Stimulated activated CD8-positive, alpha-beta memory T cell treated with anti-CD3 and anti-CD28 coated beads, Interleukin-4, amount 100 ng/mL, for 48 hours (primary cell): Measurements from ENCODE around the gene PRG3.

Source experiments
- DNase-seq: peaks from one replicate; pipeline ENCODE4 v3.0.0-alpha.2; 2020

Gene PRG3

DNA sequence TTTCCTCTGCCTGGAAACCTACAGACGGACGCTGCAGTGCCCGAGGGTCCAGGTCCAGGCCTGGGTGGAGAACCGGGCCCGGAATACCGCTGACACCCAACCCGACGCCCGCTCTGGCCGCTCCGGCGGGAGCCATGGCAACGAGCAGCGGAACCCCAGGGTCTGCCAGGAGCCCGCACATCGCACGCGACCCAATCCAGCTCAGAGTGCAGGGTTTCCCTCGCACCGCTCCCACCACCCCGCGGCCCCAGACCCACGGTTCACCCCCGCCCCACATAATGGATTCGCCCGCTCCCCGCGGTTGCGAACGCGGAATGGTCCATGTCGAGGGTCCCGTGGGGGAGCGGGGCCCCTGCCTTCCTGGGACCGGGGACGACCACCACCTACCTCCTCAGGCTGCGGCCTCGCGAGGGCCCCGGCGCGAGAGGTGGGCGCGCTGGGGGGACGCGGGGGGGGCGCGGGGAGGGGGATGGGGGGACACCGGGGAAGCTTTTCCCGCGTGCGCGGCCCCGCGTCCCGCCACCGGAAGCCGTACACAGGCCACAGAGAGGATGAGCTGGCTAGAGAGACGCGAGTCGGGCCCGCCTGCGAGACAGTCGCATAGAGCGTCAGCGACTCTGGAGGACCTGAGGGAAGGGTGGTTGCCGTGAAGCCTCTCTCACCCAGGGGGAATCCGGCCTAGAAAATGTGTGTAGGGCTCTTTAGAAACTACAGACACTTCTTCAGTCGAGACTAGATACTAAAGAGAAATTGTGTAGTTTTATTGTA is 45.4 kb downstream of the PRG3 start, which contains the start of gene SSRP1:
SSRP1 (minus strand) TSS at position 550 of the 768 bp plus-strand sequence. CDS start 771 bp downstream, outside the sequence.
- DNase-seq, result peak; percentile 89

DNA sequence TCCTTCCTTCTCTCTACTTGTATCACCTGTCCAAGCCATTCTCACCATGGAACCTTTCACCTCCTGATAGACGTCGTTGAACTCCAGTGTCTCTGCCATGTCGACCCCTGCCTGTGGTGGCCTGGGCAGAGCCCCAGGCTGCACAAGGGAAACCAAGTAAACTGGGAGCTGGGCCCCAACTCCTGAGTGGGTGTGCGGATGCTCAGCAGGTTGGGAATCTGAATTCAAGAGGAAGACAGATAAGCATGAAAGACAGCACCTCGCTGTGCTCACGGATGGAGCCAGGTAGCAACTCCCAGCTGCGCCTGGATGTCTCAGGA is 46.0 kb downstream of the PRG3 start:
- DNase-seq, result no peak

GRCh38 chr11:57332694-57333440 is 48.1 kb downstream of the PRG3 start:
- no peak for DNase-seq

DNA sequence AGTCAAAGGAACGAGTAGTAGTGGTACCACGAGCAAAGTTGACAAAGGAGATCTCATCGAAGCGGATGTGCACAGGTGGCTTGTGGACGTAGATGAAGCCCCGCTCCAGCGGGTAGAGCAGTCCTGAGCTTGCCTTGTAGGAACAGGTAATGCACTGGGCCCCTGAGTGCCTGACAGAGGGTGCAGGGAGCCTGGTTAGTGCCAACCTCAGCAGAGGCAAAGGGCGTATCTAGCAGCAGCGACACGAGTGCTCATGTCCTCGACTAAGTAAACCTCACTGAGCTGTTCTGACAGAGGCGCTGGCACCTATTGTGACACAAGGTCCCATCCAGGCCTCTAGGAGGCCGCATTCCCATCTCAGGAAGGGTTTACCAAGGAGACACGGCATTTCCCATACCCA is 49.2 kb downstream of the PRG3 start:
- no peak for DNase-seq

DNA sequence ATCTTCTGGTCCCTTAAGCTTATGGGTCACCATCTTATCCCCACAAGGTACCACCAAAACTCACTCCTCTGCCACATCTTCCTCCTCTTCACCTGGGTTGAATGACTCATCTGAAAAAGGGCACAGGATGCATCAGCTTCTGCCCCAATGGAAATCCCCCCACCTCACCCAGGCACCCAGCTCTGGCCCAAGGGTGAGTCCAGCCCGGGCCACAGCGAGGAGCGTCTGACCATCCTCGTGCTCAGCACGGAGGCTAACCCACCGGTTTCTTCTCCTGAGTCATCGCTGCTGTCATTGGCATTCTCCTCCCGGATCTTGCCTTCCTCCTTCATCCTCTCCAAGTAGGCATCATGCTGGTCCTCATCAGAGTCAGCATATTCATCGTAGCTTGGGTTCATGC is 50.9 kb downstream of the PRG3 start:
- peak; percentile 45 for DNase-seq

DNA sequence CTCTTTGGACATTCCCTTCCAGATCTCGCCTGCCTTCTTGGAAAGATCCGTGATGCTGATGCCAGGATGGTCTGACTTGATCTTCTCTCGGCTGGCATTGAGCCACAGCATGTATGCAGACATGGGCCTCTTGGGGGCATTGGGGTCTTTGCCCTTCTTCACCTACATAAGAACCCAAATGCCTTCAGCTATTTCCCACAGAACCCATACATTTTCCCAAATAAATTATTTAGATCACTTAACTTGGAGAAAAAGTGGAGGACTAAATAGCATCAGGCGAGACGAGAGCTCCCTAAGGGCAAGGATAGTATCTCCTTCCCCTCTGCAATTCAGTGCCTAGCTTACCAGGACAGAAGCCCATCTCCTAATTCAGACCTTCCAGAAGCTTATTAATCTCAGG is 53.2 kb downstream of the PRG3 start:
- no peak for DNase-seq
